22Rv1 (cell line): ENCODE results near the gene VASH1.

Experiments used
- CTCF ChIP-seq: fragments of 450-650 bp; IDR thresholded peaks from 2 replicates; pipeline ENCODE4 v1.5.1; 2017; ENCODE audit warnings: mild to moderate bottlenecking
- ZFX ChIP-seq: fragments of 450-650 bp; IDR thresholded peaks from 2 replicates; pipeline ENCODE4 v1.6.1; 2017; ENCODE audit warnings: antibody characterized with exemption, borderline replicate concordance

- no peak for TF ChIP-seq CTCF
- no peak for TF ChIP-seq ZFX
These were observed 21.8 kb downstream of the VASH1 start for GRCh38 chr14:76782885-76783566.
